ENCODE results near the gene LRRC66. TPM values are rescaled to one million over a fixed set of nuclear protein-coding genes. Genes with fewer than 3 reads are reported as not detected.

Gene LRRC66
- polyA plus RNA-seq, 2 of the 4 experiments (the other 2 are of a cell fraction), result 0.17 to 0.18 TPM

- TF ChIP-seq NFE2L2 (conservative IDR thresholded peaks at IDR 0.05; ENCODE audit: low read length), result no peak
- TF ChIP-seq RAD21 (conservative IDR thresholded peaks at IDR 0.05 in 1 of 2, IDR thresholded peaks at IDR 0.05 in 1 of 2), result peak in 1 of 2 experiments; percentile 29; a peak in 2 of 5 replicates
- TF ChIP-seq TFCP2L1 (CRISPR knock-in tag; IDR thresholded peaks at IDR 0.05), result no peak
- Histone ChIP-seq H3K9me3 (no peaks in the 10 kb centered on the region), H3K4me2 (no peak overlapping the region), H3K27ac (no peak overlapping the region), H3K4me1 (peaks cover 5% of the 10 kb centered on the region; the same call in 1 of the 3 replicates), H3K4me3 (no peak overlapping the region)
- POLR2A ChIA-PET, result no interaction called here
- 82% methylated on average over 7 of the region's 7 CpGs for WGBS (ENCODE audit: missing lambda C conversion rate)
- CTCF ChIA-PET, result interaction anchor here (1.5 kb wide), 1 partner anchor 120 kb away, joined by 9 read pairs; no protein-coding TSS in a partner anchor
- DNase-seq (ENCODE audit: low read depth in 1 of 2, low spot score in 1 of 2) (no peak), ATAC-seq (no peak), FAIRE-seq (no peak)
Measured at GRCh38 chr4:52015366-52015765, 4.8 kb downstream of the LRRC66 start.

GRCh38 chr4:52014903-52015302 lies 5.3 kb downstream of the LRRC66 start:
- Histone ChIP-seq H3K4me1 (peaks cover under 1% of the 10 kb centered on the region; the same call in 1 of the 3 replicates), H3K27ac (no peak overlapping the region), H3K4me2 (no peak overlapping the region), H3K4me3 (no peak overlapping the region), H3K9me3 (no peaks in the 10 kb centered on the region)
- ATAC-seq (no peak), DNase-seq (ENCODE audit: low read depth in 1 of 2, low spot score in 1 of 2) (no peak), FAIRE-seq (no peak)
- TF ChIP-seq BHLHE40 (IDR thresholded peaks at IDR 0.05; ENCODE audit: low read depth, low read length), result no peak
- TF ChIP-seq PHF8 (IDR thresholded peaks at IDR 0.05; ENCODE audit: borderline replicate concordance, low read depth), result no peak
- TF ChIP-seq ELK1 (IDR thresholded peaks at IDR 0.05; ENCODE audit: low read depth, low read length), result no peak
- TF ChIP-seq ZSCAN20 (CRISPR knock-in tag; IDR thresholded peaks at IDR 0.05), result no peak
- ChIA-PET POLR2A (no interaction called here), CTCF (interaction anchor here (1.5 kb wide), 1 partner anchor 119 kb away, joined by 9 read pairs; no protein-coding TSS in a partner anchor)
- WGBS (ENCODE audit: missing lambda C conversion rate), result 65% methylated on average over 1 of the region's 1 CpG

GRCh38 chr4:52012651-52013050 lies 7.5 kb downstream of the LRRC66 start:
- H3K27ac ChIP-seq, result no peak overlapping the region
- WGBS (ENCODE audit: missing lambda C conversion rate), result 82% methylated on average over 1 of the region's 1 CpG
- FAIRE-seq (no peak), DNase-seq (ENCODE audit: low read depth in 1 of 2, low spot score in 1 of 2) (no peak), ATAC-seq (no peak)
- H3K4me3 ChIP-seq, result no peak overlapping the region
- no peaks in the 10 kb centered on the region for H3K4me1 ChIP-seq
- ChIA-PET POLR2A (no interaction called here), CTCF (no interaction called here)
- H3K9me3 ChIP-seq, result no peaks in the 10 kb centered on the region
- no peak overlapping the region for H3K4me2 ChIP-seq
- TF ChIP-seq JUN (IDR thresholded peaks at IDR 0.05), result no peak
- no peak for TF ChIP-seq TFCP2L1 (CRISPR knock-in tag; IDR thresholded peaks at IDR 0.05)
- TF ChIP-seq NFE2L2 (conservative IDR thresholded peaks at IDR 0.05; ENCODE audit: low read length), result no peak
- no peak for TF ChIP-seq BCL3 (IDR thresholded peaks at IDR 0.05)
- no peak for TF ChIP-seq ZNF302 (CRISPR knock-in tag; IDR thresholded peaks at IDR 0.05)
- no peak for TF ChIP-seq ATOH8 (CRISPR knock-in tag; IDR thresholded peaks at IDR 0.05; ENCODE audit: low read depth)
- no peak for TF ChIP-seq CHD4 (IDR thresholded peaks at IDR 0.05; ENCODE audit: borderline replicate concordance)
- no peak for TF ChIP-seq SREBF2 (IDR thresholded peaks at IDR 0.05)
- no peak for TF ChIP-seq RARB (CRISPR knock-in tag; IDR thresholded peaks at IDR 0.05)
- no peak for TF ChIP-seq PBX3 (IDR thresholded peaks at IDR 0.05)
- TF ChIP-seq KDM1A (IDR thresholded peaks at IDR 0.05; ENCODE audit: low read depth), result no peak
- no peak for TF ChIP-seq MAFK (IDR thresholded peaks at IDR 0.05; ENCODE audit: partially characterized antibody)
- no peak for TF ChIP-seq HOXB5 (CRISPR knock-in tag; IDR thresholded peaks at IDR 0.05)

Data from A549 (cell line).